GM18505 (cell line): ENCODE measurements around the gene KMT2A.
"Not testable (repeated sequence)": the region's sequence is repeated elsewhere in the genome, so short reads cannot be mapped to it uniquely, and the experiment has no call there.

Source experiments
- ATAC-seq: cut with Tn5 transposase; IDR thresholded peaks from one replicate; pipeline ENCODE4 v1.9.1; 2021; ENCODE audit not compliant: unreplicated experiment
- POLR2A ChIP-seq: IDR thresholded peaks from 4 replicates; pipeline ENCODE4 v1.6.1; 2011; ENCODE audit warnings: borderline replicate concordance; ENCODE audit not compliant: insufficient read depth, insufficient read length; ENCODE audit errors: extremely low read depth

The KMT2A gene

GRCh38 chr11:118435893-118436624 is at the start of gene KMT2A:
KMT2A (plus strand) TSS chr11:118436492; CDS start chr11:118436513, 21 bp downstream.
- peak; percentile 61 for ATAC-seq
- peak; percentile 46 for TF ChIP-seq POLR2A

DNA sequence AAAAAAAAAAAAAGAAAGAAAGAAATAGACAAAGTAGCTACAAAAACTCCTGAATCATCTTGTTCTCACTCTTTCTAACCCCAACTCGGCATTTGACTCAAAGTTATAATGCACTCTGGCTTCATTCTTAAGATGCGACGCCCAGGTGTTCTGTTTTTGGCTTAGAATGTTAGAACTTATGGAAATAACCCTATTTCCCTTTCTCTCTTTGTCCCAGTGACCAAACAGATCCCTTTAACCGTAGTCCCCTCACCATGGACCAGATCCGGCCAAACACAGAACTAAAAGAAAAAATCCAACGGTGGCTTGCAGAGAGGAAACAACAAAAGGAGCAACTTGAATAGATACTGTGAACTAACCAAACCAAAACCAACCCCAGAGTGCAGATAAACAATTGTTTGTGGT is 40.2 kb upstream of the KMT2A start:
- ATAC-seq, result no peak
- TF ChIP-seq POLR2A, result no peak

DNA sequence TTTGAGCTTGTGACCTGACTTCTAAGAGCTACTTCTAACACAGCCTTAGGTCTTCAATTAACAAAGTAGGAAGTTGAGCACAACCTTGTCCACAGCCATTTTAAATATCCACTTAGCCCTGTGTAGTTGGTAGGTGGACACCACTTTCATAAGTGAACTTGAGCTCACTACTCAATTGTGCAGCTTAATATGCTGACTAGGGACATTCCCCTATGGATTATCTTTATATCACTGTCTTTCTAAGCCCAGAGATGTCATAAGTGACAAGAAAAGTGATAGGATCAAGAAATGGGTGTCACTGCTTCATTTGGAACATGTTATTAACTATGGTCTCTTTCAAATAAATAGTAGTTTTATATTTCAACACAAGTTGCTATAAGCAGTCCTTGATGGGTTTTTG is 38.8 kb upstream of the KMT2A start:
- no peak for ATAC-seq
- no peak for TF ChIP-seq POLR2A

DNA sequence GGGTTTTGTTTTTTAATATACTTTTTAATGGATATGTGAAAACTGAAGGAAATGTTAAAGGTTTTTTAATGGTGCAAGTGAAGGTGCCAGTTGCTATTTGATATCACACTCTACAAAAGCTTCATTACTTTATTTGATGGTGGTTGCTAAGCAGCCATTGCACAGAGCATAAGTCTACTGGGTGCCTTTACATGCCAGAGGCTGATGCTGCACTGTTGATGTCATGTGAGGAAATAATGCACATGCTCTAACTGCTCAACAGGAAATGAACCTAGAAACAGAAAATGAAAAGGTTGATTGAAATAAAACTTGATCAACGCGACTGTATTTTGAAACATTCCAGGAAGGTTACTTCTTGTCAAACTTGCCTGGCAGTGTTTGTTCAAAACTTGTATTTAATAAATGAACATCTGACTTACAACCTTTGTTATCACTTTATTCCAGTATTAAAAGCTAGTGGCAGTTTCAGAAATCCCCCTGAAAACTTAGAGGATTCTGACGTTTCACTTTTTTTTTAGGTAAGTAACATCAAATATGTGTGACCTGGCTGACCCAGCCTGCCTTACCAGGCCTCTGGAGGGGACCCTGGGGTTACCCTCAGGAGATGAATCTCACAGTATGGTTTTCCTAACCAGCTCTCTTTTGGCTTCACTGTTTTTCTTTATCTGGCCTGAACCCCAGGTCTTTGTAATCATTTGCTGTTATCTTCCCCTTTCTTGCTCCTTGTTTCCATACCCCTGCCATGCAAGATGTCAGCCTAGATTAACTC is 37.3 kb upstream of the KMT2A start:
- ATAC-seq, result no peak
- no peak for TF ChIP-seq POLR2A

DNA sequence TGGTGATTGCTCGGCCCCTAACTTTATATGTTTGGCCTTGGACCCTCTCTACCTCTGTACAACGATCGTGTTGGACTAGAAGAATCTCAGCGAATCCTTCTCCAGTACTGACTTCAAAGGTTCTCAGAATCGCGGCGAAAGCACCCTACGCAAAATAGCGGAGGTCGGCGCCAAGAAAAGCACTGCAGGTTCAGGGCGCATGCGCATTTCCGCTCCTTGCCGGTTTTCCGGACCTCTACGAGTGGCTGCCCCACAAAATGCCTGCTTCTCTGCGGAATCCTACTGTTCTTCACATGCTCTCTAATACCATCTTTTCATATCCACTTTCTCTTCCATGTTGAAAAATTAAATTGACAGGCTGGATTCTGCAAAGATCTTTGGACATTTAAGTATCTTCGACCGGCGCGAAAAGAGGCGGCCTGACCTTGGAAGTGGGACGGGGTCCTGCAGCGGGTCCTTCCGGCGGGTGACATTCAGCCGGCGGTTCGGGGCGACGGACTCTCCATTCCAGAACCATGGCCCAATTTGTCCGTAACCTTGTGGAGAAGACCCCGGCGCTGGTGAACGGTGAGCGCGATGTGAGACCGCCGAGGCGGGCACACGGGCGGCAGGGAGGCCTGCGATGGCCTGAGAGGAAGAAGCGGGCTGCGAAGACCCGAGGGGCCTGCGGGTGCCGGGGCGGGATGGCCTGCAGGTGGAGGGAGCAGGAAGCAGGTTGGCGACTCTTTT is 35.0 kb upstream of the KMT2A start, which contains the start of gene ATP5MG:
Gene ATP5MG, plus strand, starts transcription at position 456 of the 729 bp plus-strand sequence. Its CDS starts 60 bp downstream, at position 516.
- peak; percentile 54 for ATAC-seq

GRCh38 chr11:118401880-118402590 is 34.3 kb upstream of the KMT2A start:
- no peak for TF ChIP-seq POLR2A
- ATAC-seq, result no peak

More for the DNA sequence above, 35.0 kb upstream of the KMT2A start, which contains the start of gene ATP5MG:
- peak; percentile 78 for TF ChIP-seq POLR2A

DNA sequence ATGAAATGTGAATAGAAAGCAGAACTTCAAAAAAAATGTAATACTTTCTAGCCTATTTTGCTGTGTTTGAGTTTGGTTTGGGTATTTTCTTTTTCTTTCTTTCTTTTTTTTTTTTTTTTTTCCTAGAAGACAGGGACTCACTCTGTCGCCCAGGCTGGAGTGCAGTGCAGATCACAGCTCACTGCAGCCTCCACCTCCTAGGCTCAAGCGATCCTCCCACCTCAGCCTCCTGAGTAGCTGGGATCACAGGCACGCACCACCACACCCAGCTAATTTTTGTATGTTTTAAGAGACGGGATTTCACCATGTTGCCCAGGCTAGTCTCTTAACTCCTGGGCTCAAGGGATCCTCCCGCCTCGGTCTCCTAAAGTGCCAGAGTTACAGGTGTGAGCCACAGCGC is 33.7 kb upstream of the KMT2A start:
- not testable (repeated sequence) for ATAC-seq

DNA sequence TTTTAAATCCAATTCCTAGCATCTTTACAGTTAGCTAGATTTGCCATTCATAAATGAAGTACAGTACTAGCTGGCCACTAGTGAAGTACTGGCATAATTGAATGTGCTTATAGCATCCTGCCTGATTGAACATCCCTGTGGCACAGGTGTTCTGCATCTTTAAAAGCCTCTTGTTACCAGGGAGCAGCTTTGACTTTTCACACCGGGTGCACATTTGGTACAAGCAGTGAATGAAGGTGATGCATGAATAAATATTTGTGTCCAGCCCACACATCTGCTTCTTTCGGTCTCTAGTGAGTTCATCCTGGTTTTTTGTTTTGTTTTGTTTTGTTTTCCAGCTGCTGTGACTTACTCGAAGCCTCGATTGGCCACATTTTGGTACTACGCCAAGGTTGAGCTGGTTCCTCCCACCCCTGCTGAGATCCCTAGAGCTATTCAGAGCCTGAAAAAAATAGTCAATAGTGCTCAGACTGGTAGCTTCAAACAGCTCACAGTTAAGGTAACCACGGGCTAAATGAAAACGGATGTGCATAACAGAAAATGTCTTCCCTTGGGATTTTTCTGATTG is 29.6 kb upstream of the KMT2A start:
- ATAC-seq, result no peak
- no peak for TF ChIP-seq POLR2A

DNA sequence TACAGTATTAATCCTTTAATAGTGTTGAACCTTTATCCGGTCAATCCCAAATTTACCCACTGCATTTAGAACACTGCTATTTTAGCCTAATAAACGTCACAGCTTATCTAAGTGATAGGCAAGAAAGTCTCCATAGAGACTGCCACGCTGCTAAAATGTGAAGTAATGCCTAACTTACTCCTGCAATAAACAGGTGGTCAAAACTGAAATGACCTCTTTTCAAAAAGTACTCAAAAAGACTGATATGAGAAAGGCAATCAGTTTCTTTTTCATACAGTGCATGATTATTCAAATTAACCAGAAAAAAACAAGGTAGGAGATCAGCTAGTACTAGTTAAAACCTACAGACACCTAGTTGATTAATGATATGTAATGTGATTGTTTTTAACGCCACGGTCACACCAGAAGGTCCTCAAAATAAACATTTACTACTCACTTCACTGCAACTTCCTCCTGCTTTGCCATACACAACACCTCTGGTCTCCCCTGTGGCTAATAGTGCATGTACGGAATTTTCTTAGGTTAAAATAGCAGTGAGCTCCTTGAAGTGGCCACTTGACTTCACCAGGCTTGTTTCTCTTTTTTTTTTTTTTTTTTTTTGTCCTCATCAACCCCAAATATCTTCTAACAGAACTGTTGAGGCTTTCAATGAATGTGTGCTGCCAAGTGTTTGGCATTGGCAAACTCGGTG is 26.1 kb upstream of the KMT2A start:
- no peak for TF ChIP-seq POLR2A
- ATAC-seq, result no peak

DNA sequence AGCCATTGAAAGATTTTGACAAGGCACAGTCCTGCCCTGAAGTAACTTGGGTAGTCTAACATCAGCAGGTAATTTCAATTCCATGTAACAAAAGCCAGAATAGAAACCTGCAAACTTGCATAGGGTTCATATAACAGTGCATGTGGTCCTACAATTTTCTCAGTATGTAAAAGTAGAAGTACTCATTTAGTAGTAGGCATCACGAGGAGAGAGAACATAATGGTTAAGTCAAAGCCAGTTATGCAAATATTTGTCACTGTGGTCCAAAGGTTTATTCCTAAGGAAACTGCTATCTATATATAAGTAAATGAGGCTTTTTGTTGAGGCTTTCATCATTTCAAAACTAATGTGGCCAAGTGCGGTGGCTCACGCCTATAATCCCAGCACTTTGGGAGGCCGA is 24.8 kb upstream of the KMT2A start:
- no peak for ATAC-seq
- no peak for TF ChIP-seq POLR2A

GRCh38 chr11:118412921-118413320 is 23.4 kb upstream of the KMT2A start:
- TF ChIP-seq POLR2A, result no peak
- no peak for ATAC-seq

DNA sequence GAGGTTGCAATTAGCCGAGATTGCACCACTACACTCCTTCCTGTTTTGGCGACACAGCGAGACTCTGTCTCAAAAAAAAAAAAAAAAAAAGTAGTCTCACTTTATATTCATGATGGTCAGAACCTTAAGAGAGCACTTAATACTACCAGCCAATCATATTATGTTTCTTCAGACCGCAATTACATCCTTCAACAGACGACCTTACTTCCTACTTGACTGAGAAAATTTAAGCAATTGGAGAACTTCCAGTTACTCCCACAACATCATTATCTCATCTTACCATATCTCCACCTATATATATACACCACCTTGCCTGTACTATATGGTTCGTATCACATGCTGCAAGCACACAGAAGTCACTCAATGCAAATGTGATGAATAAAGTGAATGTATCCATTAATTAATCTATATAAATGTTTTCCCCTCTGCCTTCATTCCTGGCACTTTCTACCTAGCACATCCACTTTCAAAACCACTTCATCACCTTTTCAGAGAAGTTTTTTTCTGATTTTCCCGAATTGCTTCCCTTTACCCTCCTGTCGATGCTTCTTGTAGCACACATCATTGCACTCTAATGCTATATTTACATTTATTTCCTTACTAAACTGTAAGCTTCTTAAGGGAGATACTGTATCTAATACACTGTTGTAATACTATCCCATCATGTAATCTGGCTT is 21.1 kb upstream of the KMT2A start:
- no peak for ATAC-seq
- no peak for TF ChIP-seq POLR2A

DNA sequence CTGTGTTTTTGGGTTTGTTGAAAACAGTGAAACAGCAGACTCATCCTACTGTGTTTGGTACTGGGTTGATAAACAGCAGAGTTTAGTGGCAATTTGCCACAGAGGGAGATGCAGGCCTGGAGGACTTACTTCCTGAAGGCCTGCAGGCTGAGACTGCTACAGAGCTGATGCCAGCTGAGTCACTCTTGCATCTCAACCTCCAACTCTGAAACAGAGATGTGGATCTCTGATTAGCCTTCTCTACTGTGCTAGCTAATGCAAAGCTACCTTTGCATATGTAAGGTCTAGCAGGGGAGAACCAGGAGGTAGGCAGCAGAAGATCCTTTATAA is 20.6 kb upstream of the KMT2A start:
- ATAC-seq, result no peak
- no peak for TF ChIP-seq POLR2A

DNA sequence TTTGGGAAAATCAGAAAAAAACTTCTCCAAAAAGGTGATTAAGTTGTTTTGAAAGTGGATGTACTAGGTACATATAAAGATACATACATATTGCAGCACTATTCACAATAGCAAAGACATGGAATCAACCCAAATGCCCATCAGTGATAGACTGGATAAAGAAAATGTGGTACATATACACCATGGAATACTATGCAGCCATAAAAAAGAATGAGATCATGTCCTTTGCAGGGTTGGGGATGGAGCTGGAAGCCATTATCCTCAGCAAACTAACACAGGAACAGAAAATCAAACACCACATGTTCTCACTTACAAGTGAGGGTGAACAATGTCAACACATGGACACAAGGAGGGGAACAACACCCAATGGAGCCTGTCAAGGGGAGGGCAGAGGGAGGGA is 19.4 kb upstream of the KMT2A start:
- not testable (repeated sequence) for ATAC-seq
